Measurements from ENCODE around the gene RBKS. TPM values are rescaled to one million over a fixed set of nuclear protein-coding genes. Genes with fewer than 3 reads are reported as not detected.

The RBKS gene
- total RNA-seq, 1 experiment from 2014 or later: 1.7 TPM

DNA sequence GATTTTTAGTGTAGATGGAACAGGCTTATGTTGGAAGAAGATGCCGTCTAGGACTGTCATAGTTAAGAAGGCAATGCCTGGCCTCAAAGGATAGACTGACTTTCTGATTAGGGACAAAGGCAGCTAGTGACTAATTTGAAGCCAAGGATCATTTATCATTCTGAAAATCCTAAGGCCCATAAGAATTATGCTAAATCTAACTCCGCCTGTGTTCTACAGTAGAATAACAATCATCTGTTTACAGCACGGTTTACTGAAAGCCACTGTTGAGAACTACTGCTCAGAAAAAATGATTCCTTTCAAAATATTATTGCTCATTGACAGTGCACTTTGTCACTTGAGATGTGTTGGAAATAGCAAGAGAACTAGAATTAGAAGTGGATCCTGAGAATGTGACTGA, 44.8 kb upstream of the RBKS start (continued):
- TF ChIP-seq JAZF1 (CRISPR knock-in tag; IDR thresholded peaks at IDR 0.05) (no peak), ZNF121 (CRISPR knock-in tag; IDR thresholded peaks at IDR 0.05) (no peak), NFATC4 (CRISPR knock-in tag; IDR thresholded peaks at IDR 0.05) (no peak), GABPB1 (CRISPR knock-in tag; IDR thresholded peaks at IDR 0.05) (no peak), EMX1 (CRISPR knock-in tag; IDR thresholded peaks at IDR 0.05) (no peak), FOXJ3 (CRISPR knock-in tag; IDR thresholded peaks at IDR 0.05; ENCODE audit: borderline replicate concordance) (no peak)

DNA sequence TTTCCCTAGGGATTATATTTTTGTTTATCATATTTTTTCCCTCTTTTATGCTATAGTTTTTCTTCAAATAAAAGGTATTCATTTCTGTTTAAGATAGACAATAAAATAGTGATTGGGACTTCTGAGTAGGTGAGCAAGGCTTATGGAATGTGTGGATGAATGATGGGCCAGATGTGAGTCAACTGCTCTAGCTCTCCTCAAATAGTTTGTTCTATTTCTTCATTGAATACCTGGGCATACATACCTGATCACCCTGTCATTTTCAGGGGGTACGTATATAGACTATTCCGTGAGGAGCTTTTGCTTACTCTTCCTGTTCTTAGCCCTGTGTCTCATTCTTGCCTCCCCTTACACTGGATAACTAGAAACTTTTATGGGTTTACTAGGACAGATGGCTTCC, 42.2 kb upstream of the RBKS start:
- POLR2A ChIA-PET: no interaction called here
- DNase-seq (ENCODE audit: low spot score) (no peak), ATAC-seq (no peak)
- no peak overlapping the region for H3K4me3 Mint-ChIP-seq
- H3K27ac Mint-ChIP-seq: no peak overlapping the region
- no peaks in the 10 kb centered on the region for H3K36me3 Mint-ChIP-seq
- CTCF ChIA-PET: interaction anchor here (1.3 kb wide), 1 partner anchor 10 kb away, joined by 3 read pairs; no protein-coding TSS in a partner anchor
- TF ChIP-seq NR3C1 (CRISPR knock-in tag; conservative IDR thresholded peaks at IDR 0.05; ENCODE audit: low read depth): no peak
- no peak for TF ChIP-seq NFE2L1 (CRISPR knock-in tag; IDR thresholded peaks at IDR 0.05)
- TF ChIP-seq, protein P1, sequence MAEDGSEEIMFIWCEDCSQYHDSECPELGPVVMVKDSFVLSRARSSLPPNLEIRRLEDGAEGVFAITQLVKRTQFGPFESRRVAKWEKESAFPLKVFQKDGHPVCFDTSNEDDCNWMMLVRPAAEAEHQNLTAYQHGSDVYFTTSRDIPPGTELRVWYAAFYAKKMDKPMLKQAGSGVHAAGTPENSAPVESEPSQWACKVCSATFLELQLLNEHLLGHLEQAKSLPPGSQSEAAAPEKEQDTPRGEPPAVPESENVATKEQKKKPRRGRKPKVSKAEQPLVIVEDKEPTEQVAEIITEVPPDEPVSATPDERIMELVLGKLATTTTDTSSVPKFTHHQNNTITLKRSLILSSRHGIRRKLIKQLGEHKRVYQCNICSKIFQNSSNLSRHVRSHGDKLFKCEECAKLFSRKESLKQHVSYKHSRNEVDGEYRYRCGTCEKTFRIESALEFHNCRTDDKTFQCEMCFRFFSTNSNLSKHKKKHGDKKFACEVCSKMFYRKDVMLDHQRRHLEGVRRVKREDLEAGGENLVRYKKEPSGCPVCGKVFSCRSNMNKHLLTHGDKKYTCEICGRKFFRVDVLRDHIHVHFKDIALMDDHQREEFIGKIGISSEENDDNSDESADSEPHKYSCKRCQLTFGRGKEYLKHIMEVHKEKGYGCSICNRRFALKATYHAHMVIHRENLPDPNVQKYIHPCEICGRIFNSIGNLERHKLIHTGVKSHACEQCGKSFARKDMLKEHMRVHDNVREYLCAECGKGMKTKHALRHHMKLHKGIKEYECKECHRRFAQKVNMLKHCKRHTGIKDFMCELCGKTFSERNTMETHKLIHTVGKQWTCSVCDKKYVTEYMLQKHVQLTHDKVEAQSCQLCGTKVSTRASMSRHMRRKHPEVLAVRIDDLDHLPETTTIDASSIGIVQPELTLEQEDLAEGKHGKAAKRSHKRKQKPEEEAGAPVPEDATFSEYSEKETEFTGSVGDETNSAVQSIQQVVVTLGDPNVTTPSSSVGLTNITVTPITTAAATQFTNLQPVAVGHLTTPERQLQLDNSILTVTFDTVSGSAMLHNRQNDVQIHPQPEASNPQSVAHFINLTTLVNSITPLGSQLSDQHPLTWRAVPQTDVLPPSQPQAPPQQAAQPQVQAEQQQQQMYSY (CRISPR knock-in tag; IDR thresholded peaks at IDR 0.05): no peak
- TF ChIP-seq, protein P2, sequence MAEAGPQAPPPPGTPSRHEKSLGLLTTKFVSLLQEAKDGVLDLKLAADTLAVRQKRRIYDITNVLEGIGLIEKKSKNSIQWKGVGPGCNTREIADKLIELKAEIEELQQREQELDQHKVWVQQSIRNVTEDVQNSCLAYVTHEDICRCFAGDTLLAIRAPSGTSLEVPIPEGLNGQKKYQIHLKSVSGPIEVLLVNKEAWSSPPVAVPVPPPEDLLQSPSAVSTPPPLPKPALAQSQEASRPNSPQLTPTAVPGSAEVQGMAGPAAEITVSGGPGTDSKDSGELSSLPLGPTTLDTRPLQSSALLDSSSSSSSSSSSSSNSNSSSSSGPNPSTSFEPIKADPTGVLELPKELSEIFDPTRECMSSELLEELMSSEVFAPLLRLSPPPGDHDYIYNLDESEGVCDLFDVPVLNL (CRISPR knock-in tag; IDR thresholded peaks at IDR 0.05; ENCODE audit: borderline replicate concordance, low read depth): no peak
- TF ChIP-seq EMX1 (CRISPR knock-in tag; IDR thresholded peaks at IDR 0.05): no peak
- TF ChIP-seq TP53 (CRISPR knock-in tag; IDR thresholded peaks at IDR 0.05): no peak
- TF ChIP-seq, protein P3, sequence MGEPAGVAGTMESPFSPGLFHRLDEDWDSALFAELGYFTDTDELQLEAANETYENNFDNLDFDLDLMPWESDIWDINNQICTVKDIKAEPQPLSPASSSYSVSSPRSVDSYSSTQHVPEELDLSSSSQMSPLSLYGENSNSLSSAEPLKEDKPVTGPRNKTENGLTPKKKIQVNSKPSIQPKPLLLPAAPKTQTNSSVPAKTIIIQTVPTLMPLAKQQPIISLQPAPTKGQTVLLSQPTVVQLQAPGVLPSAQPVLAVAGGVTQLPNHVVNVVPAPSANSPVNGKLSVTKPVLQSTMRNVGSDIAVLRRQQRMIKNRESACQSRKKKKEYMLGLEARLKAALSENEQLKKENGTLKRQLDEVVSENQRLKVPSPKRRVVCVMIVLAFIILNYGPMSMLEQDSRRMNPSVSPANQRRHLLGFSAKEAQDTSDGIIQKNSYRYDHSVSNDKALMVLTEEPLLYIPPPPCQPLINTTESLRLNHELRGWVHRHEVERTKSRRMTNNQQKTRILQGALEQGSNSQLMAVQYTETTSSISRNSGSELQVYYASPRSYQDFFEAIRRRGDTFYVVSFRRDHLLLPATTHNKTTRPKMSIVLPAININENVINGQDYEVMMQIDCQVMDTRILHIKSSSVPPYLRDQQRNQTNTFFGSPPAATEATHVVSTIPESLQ (CRISPR knock-in tag; IDR thresholded peaks at IDR 0.05): no peak
- TF ChIP-seq, protein P4, sequence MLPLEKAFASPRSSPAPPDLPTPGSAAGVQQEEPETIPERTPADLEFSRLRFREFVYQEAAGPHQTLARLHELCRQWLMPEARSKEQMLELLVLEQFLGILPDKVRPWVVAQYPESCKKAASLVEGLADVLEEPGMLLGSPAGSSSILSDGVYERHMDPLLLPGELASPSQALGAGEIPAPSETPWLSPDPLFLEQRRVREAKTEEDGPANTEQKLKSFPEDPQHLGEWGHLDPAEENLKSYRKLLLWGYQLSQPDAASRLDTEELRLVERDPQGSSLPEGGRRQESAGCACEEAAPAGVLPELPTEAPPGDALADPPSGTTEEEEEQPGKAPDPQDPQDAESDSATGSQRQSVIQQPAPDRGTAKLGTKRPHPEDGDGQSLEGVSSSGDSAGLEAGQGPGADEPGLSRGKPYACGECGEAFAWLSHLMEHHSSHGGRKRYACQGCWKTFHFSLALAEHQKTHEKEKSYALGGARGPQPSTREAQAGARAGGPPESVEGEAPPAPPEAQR (CRISPR knock-in tag; IDR thresholded peaks at IDR 0.05): no peak
- TF ChIP-seq NR2C2 (CRISPR knock-in tag; IDR thresholded peaks at IDR 0.05): no peak
- TF ChIP-seq, protein P5, sequence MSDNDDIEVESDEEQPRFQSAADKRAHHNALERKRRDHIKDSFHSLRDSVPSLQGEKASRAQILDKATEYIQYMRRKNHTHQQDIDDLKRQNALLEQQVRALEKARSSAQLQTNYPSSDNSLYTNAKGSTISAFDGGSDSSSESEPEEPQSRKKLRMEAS (CRISPR knock-in tag; IDR thresholded peaks at IDR 0.05): no peak
- TF ChIP-seq, protein P6, sequence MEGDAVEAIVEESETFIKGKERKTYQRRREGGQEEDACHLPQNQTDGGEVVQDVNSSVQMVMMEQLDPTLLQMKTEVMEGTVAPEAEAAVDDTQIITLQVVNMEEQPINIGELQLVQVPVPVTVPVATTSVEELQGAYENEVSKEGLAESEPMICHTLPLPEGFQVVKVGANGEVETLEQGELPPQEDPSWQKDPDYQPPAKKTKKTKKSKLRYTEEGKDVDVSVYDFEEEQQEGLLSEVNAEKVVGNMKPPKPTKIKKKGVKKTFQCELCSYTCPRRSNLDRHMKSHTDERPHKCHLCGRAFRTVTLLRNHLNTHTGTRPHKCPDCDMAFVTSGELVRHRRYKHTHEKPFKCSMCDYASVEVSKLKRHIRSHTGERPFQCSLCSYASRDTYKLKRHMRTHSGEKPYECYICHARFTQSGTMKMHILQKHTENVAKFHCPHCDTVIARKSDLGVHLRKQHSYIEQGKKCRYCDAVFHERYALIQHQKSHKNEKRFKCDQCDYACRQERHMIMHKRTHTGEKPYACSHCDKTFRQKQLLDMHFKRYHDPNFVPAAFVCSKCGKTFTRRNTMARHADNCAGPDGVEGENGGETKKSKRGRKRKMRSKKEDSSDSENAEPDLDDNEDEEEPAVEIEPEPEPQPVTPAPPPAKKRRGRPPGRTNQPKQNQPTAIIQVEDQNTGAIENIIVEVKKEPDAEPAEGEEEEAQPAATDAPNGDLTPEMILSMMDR (IDR thresholded peaks at IDR 0.05): no peak
- TF ChIP-seq, protein P7, sequence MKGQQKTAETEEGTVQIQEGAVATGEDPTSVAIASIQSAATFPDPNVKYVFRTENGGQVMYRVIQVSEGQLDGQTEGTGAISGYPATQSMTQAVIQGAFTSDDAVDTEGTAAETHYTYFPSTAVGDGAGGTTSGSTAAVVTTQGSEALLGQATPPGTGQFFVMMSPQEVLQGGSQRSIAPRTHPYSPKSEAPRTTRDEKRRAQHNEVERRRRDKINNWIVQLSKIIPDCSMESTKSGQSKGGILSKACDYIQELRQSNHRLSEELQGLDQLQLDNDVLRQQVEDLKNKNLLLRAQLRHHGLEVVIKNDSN (CRISPR knock-in tag; IDR thresholded peaks at IDR 0.05): no peak
- no peak for TF ChIP-seq NFATC4 (CRISPR knock-in tag; IDR thresholded peaks at IDR 0.05)
- TF ChIP-seq, protein P8, sequence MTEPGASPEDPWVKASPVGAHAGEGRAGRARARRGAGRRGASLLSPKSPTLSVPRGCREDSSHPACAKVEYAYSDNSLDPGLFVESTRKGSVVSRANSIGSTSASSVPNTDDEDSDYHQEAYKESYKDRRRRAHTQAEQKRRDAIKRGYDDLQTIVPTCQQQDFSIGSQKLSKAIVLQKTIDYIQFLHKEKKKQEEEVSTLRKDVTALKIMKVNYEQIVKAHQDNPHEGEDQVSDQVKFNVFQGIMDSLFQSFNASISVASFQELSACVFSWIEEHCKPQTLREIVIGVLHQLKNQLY (CRISPR knock-in tag; IDR thresholded peaks at IDR 0.05): no peak
- no peak for TF ChIP-seq FOXP1 (CRISPR knock-in tag; IDR thresholded peaks at IDR 0.05; ENCODE audit: borderline replicate concordance)
- no peaks in the 10 kb centered on the region for H3K4me1 Mint-ChIP-seq
- no peaks in the 10 kb centered on the region for H3K9me3 Mint-ChIP-seq
- no peaks in the 10 kb centered on the region for H3K27me3 Mint-ChIP-seq (ENCODE audit: low read depth)

Measured in WTC11 (cell line).